Activated naive CD4-positive, alpha-beta T cell treated with anti-CD3 and anti-CD28 coated beads, Interleukin-2, amount 10 ng/mL, durations not matched to agents 7 days and 5 days (primary cell): ENCODE results near the gene IQCK.
A peak's percentile ranks its signal among the peaks of the same experiment; 100 is the strongest.
"Not testable (repeated sequence)": the region's sequence is repeated elsewhere in the genome, so short reads cannot be mapped to it uniquely, and the experiment has no call there.

Experiments used
- CTCF ChIA-PET: fragments of 350-600 bp; sonication (Branson Sonifier 250); formaldehyde crosslinking; loops from one replicate; lab custom pipeline; 2021; ENCODE audit warnings: antibody characterized with exemption; lab: Charles Lee
- DNase-seq: peaks from one replicate; pipeline ENCODE4 v3.0.0-alpha.2; 2020
- H3K27ac Mint-ChIP-seq: one replicate; pipeline ENCODE4 v1.8.0; 2021; ENCODE audit warnings: mild to moderate bottlenecking, moderate library complexity, mixed read lengths
- H3K27me3 Mint-ChIP-seq: one replicate; pipeline ENCODE4 v1.8.0; 2021; ENCODE audit warnings: mild to moderate bottlenecking, mixed read lengths
- H3K36me3 Mint-ChIP-seq: one replicate; pipeline ENCODE4 v1.8.0; 2021; ENCODE audit warnings: mixed read lengths
- H3K4me1 Mint-ChIP-seq: one replicate; pipeline ENCODE4 v1.8.0; 2021; ENCODE audit warnings: mixed read lengths
- H3K4me3 Mint-ChIP-seq: one replicate; pipeline ENCODE4 v1.8.0; 2021; ENCODE audit warnings: mild to moderate bottlenecking, moderate library complexity, mixed read lengths
- H3K9me3 Mint-ChIP-seq: one replicate; pipeline ENCODE4 v1.8.0; 2021; ENCODE audit warnings: mixed read lengths

IQCK gene

GRCh38 chr16:19706846-19707245 is 11.2 kb upstream of the IQCK start:
- no peaks in the 10 kb centered on the region for H3K27me3 Mint-ChIP-seq
- H3K4me1 Mint-ChIP-seq, result peaks cover 2% of the 10 kb centered on the region
- no peak overlapping the region for H3K4me3 Mint-ChIP-seq
- DNase-seq, result no peak
- no peak overlapping the region for H3K27ac Mint-ChIP-seq
- CTCF ChIA-PET, result no interaction called here
- H3K36me3 Mint-ChIP-seq, result peaks cover 45% of the 10 kb centered on the region
- H3K9me3 Mint-ChIP-seq, result no peaks in the 10 kb centered on the region

- CTCF ChIA-PET, result no interaction called here
- no peak for DNase-seq
- H3K27me3 Mint-ChIP-seq, result no peaks in the 10 kb centered on the region
- peaks cover 42% of the 10 kb centered on the region for H3K36me3 Mint-ChIP-seq
- peak overlapping the region; percentile 55 for H3K27ac Mint-ChIP-seq
- peaks cover 2% of the 10 kb centered on the region for H3K4me1 Mint-ChIP-seq
- H3K4me3 Mint-ChIP-seq, result no peak overlapping the region
- no peaks in the 10 kb centered on the region for H3K9me3 Mint-ChIP-seq
Observed at GRCh38 chr16:19707569-19708295, 10.3 kb upstream of the IQCK start.

GRCh38 chr16:19708296-19709205 is 9.5 kb upstream of the IQCK start:
- Mint-ChIP-seq H3K36me3 (peaks cover 38% of the 10 kb centered on the region), H3K9me3 (no peaks in the 10 kb centered on the region), H3K27ac (no peak overlapping the region), H3K4me1 (peaks cover 2% of the 10 kb centered on the region), H3K4me3 (no peak overlapping the region), H3K27me3 (no peaks in the 10 kb centered on the region)
- DNase-seq, result no peak
- CTCF ChIA-PET, result no interaction called here

GRCh38 chr16:19709381-19710136 is 8.5 kb upstream of the IQCK start:
- Mint-ChIP-seq H3K36me3 (peaks cover 37% of the 10 kb centered on the region), H3K9me3 (no peaks in the 10 kb centered on the region), H3K4me1 (peaks cover 2% of the 10 kb centered on the region), H3K27ac (no peak overlapping the region), H3K27me3 (no peaks in the 10 kb centered on the region), H3K4me3 (no peak overlapping the region)
- DNase-seq, result no peak
- CTCF ChIA-PET, result no interaction called here

- Mint-ChIP-seq H3K4me1 (peaks cover 2% of the 10 kb centered on the region), H3K9me3 (no peaks in the 10 kb centered on the region), H3K27me3 (no peaks in the 10 kb centered on the region), H3K36me3 (peaks cover 41% of the 10 kb centered on the region), H3K27ac (no peak overlapping the region), H3K4me3 (no peak overlapping the region)
- CTCF ChIA-PET, result no interaction called here
- DNase-seq, result no peak
Observed at GRCh38 chr16:19710191-19710908, 7.7 kb upstream of the IQCK start.

- Mint-ChIP-seq H3K36me3 (peaks cover 38% of the 10 kb centered on the region), H3K27ac (no peak overlapping the region), H3K4me3 (no peak overlapping the region), H3K27me3 (no peaks in the 10 kb centered on the region), H3K4me1 (peaks cover 5% of the 10 kb centered on the region), H3K9me3 (no peaks in the 10 kb centered on the region)
- CTCF ChIA-PET, result no interaction called here
- no peak for DNase-seq
Observed at GRCh38 chr16:19710991-19711545, 7.0 kb upstream of the IQCK start.

GRCh38 chr16:19711643-19712042 is 6.4 kb upstream of the IQCK start:
- no peak for DNase-seq
- peaks cover 35% of the 10 kb centered on the region for H3K36me3 Mint-ChIP-seq
- no peak overlapping the region for H3K27ac Mint-ChIP-seq
- no peaks in the 10 kb centered on the region for H3K27me3 Mint-ChIP-seq
- H3K4me3 Mint-ChIP-seq, result no peak overlapping the region
- CTCF ChIA-PET, result no interaction called here
- no peaks in the 10 kb centered on the region for H3K9me3 Mint-ChIP-seq
- peaks cover 11% of the 10 kb centered on the region for H3K4me1 Mint-ChIP-seq

GRCh38 chr16:19712418-19713058 is 5.5 kb upstream of the IQCK start:
- Mint-ChIP-seq H3K27ac (no peak overlapping the region), H3K9me3 (no peaks in the 10 kb centered on the region), H3K4me1 (peaks cover 18% of the 10 kb centered on the region), H3K36me3 (peaks cover 35% of the 10 kb centered on the region), H3K27me3 (no peaks in the 10 kb centered on the region), H3K4me3 (no peak overlapping the region)
- DNase-seq, result no peak
- CTCF ChIA-PET, result no interaction called here

GRCh38 chr16:19713697-19714096 is 4.4 kb upstream of the IQCK start:
- H3K36me3 Mint-ChIP-seq, result peaks cover 33% of the 10 kb centered on the region
- H3K27ac Mint-ChIP-seq, result no peak overlapping the region
- no peak for DNase-seq
- H3K4me3 Mint-ChIP-seq, result no peak overlapping the region
- no peaks in the 10 kb centered on the region for H3K9me3 Mint-ChIP-seq
- H3K27me3 Mint-ChIP-seq, result no peaks in the 10 kb centered on the region
- CTCF ChIA-PET, result no interaction called here
- H3K4me1 Mint-ChIP-seq, result peaks cover 20% of the 10 kb centered on the region

GRCh38 chr16:19715566-19715965 is 2.5 kb upstream of the IQCK start:
- Mint-ChIP-seq H3K4me3 (no peak overlapping the region), H3K27ac (no peak overlapping the region), H3K9me3 (no peaks in the 10 kb centered on the region), H3K4me1 (peaks cover 26% of the 10 kb centered on the region), H3K36me3 (peaks cover 23% of the 10 kb centered on the region), H3K27me3 (no peaks in the 10 kb centered on the region)
- DNase-seq, result no peak
- CTCF ChIA-PET, result no interaction called here

- DNase-seq, result no peak
- Mint-ChIP-seq H3K4me3 (peak overlapping the region; percentile 93), H3K27me3 (no peaks in the 10 kb centered on the region), H3K4me1 (peaks cover 26% of the 10 kb centered on the region), H3K27ac (no peak overlapping the region), H3K36me3 (peaks cover 23% of the 10 kb centered on the region), H3K9me3 (no peaks in the 10 kb centered on the region)
- CTCF ChIA-PET, result no interaction called here
Observed at GRCh38 chr16:19716183-19716582, 1.9 kb upstream of the IQCK start.

- H3K27ac Mint-ChIP-seq, result not testable (repeated sequence)
Observed at GRCh38 chr16:19716728-19717127, 1.3 kb upstream of the IQCK start.

GRCh38 chr16:19717314-19717713 is 757 bp upstream of the IQCK start:
- Mint-ChIP-seq H3K36me3 (peaks cover 15% of the 10 kb centered on the region), H3K27me3 (no peaks in the 10 kb centered on the region), H3K4me1 (peaks cover 24% of the 10 kb centered on the region), H3K9me3 (no peaks in the 10 kb centered on the region), H3K27ac (peak overlapping the region; percentile 80), H3K4me3 (peak overlapping the region; percentile 93)
- CTCF ChIA-PET, result no interaction called here
- no peak for DNase-seq

More at GRCh38 chr16:19716728-19717127, 1.3 kb upstream of the IQCK start:
- peaks cover 24% of the 10 kb centered on the region for H3K4me1 Mint-ChIP-seq
- H3K36me3 Mint-ChIP-seq, result peaks cover 18% of the 10 kb centered on the region
- peak overlapping the region; percentile 93 for H3K4me3 Mint-ChIP-seq
- H3K27me3 Mint-ChIP-seq, DNase-seq, H3K9me3 Mint-ChIP-seq, CTCF ChIA-PET: not testable (repeated sequence)
